ENCODE results near the gene CIZ1.

Gene CIZ1

GRCh38 chr9:128153060-128153946 lies 38.1 kb downstream of the CIZ1 start:
- Mint-ChIP-seq H3K4me3 (no peak overlapping the region), H3K27me3 (ENCODE audit: low read depth) (no peaks in the 10 kb centered on the region), H3K36me3 (ENCODE audit: low read depth) (no peaks in the 10 kb centered on the region), H3K4me1 (ENCODE audit: low read depth) (no peaks in the 10 kb centered on the region), H3K27ac (no peak overlapping the region), H3K9me3 (no peaks in the 10 kb centered on the region)
- DNase-seq (ENCODE audit: low spot score), result no peak

DNA sequence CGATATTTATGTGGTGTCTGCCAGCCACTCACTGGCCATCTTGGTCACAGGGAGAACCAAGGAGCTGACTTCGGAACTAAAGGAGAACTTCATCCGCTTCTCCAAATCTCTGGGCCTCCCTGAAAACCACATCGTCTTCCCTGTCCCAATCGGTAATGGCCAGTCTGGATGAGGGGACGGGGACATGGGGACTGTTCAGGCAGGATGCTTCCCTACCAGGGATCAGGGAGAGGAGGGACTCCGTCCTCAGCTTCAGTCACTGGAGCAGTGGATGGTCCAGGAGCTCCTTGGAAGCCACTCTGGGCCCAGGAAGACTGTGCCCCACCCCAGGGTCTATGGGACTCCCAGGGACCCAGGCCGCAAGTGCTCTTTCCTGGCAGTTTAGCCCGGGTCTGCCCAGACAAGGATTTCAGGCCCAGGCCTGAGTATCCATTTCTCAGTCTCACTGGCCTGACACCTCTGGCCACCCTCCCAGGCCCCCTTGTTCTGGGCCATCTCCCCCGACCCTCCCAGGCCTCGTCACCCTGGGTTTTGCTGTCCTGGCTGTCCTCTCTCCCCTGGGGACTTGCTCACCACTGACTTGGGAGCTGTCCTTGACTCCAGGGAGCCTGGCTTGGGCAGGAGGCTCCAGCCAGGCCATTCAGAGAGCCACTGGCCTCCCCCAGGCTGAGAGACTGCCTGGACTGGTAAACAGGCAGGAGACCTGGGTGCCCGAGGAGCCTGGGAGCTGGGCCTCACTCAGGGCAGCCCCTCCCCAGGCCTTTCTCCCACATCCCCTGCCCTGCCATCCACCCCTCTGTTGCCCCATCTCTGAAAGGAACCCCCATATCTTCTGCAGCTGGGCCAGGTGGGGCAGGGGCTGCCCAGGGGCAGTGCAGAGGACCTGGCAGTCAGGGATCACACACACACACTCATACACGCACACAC lies 39.0 kb downstream of the CIZ1 start:
- Mint-ChIP-seq H3K9me3 (no peaks in the 10 kb centered on the region), H3K4me1 (ENCODE audit: low read depth) (no peaks in the 10 kb centered on the region), H3K36me3 (ENCODE audit: low read depth) (no peaks in the 10 kb centered on the region), H3K4me3 (no peak overlapping the region), H3K27me3 (ENCODE audit: low read depth) (no peaks in the 10 kb centered on the region), H3K27ac (no peak overlapping the region)
- DNase-seq (ENCODE audit: low spot score), result no peak

DNA sequence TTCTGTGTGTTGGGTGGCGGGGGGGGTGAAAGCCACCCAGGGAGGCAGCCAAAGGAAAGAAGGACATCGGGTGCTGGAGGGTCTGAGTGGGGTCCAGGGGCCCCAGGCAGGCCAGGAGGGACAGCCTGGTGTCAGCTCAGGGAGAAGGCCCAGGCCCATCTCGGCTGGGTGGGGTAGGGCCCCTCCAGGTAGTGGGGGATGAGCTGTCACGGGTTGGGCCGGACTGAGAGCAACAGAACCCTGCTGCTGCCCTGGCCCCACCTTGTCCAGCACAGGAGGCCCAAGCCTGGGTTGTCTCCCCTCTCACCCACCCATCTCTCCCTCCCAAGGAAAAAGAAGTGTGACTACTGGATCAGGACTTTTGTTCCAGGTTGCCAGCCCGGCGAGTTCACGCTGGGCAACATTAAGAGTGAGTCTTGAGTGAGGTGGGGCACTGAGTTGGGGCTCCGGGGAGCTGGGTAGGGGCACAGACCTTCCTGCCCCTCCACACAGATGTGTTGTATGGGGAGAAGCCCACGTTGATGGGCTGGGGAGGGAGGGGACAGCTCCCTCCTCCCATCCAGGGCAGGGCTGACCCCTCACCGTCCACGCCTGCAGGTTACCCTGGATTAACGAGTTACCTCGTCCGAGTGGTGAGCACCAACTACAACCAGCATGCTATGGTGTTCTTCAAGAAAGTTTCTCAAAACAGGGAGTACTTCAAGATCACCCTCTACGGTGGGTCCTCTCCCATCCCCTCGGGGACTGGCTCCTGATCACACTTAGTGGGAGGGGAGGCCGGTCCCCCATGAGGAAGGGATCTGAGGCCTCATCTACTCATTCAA lies 39.9 kb downstream of the CIZ1 start:
- Mint-ChIP-seq H3K4me3 (no peak overlapping the region), H3K36me3 (ENCODE audit: low read depth) (no peaks in the 10 kb centered on the region), H3K27ac (no peak overlapping the region), H3K9me3 (no peaks in the 10 kb centered on the region), H3K27me3 (ENCODE audit: low read depth) (no peaks in the 10 kb centered on the region), H3K4me1 (ENCODE audit: low read depth) (no peaks in the 10 kb centered on the region)
- DNase-seq (ENCODE audit: low spot score), result no peak

GRCh38 chr9:128150594-128151308 lies 40.6 kb downstream of the CIZ1 start:
- H3K27me3 Mint-ChIP-seq (ENCODE audit: low read depth), result no peaks in the 10 kb centered on the region
- no peak overlapping the region for H3K4me3 Mint-ChIP-seq
- DNase-seq (ENCODE audit: low spot score), result no peak
- H3K27ac Mint-ChIP-seq, result no peak overlapping the region
- no peaks in the 10 kb centered on the region for H3K9me3 Mint-ChIP-seq
- no peaks in the 10 kb centered on the region for H3K36me3 Mint-ChIP-seq (ENCODE audit: low read depth)
- no peaks in the 10 kb centered on the region for H3K4me1 Mint-ChIP-seq (ENCODE audit: low read depth)

DNA sequence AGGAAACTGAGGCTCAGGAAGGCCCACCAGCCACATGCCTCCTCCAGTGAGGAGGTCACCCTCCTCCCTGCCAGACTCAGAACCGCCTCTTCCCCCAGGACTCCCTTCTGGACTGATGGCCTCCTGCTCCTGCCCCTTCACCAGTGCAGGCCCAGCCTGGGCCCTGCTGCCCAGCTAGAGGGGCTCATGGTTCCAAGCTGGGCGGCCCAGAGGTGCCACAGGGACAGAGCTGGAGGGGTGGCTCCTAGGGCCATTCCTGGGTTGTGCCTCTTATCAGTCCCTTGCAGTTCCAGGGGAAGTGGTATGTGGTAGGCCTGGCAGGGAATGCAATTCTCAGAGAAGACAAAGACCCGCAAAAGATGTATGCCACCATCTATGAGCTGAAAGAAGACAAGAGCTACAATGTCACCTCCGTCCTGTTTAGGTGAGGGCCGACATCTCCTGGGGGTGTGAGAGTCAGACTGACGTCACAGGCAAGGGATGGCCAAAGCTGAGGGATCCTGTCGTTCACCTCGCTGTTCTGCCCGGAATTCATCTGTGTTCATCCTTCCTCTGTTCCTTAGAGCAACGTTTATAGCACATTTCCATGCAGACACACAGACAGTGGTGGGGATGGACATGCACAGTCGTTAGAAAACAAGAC lies 41.3 kb downstream of the CIZ1 start:
- H3K27ac Mint-ChIP-seq, result peak overlapping the region; percentile 15
- H3K36me3 Mint-ChIP-seq (ENCODE audit: low read depth), result no peaks in the 10 kb centered on the region
- no peaks in the 10 kb centered on the region for H3K27me3 Mint-ChIP-seq (ENCODE audit: low read depth)
- H3K4me1 Mint-ChIP-seq (ENCODE audit: low read depth), result no peaks in the 10 kb centered on the region
- H3K4me3 Mint-ChIP-seq, result no peak overlapping the region
- no peaks in the 10 kb centered on the region for H3K9me3 Mint-ChIP-seq
- no peak for DNase-seq (ENCODE audit: low spot score)

GRCh38 chr9:128149001-128149701 lies 42.2 kb downstream of the CIZ1 start, which contains the start of gene LCN2:
Gene LCN2 (plus strand): TSS chr9:128149453. CDS start chr9:128149526, 73 bp downstream.
- no peak for DNase-seq (ENCODE audit: low spot score)
- Mint-ChIP-seq H3K9me3 (no peaks in the 10 kb centered on the region), H3K4me1 (ENCODE audit: low read depth) (no peaks in the 10 kb centered on the region), H3K4me3 (no peak within 1 kb of the TSS), H3K27me3 (ENCODE audit: low read depth) (no peaks in the 10 kb centered on the region), H3K27ac (peak within 1 kb of the TSS; percentile 15), H3K36me3 (ENCODE audit: low read depth) (no peaks in the 10 kb centered on the region)

GRCh38 chr9:128148509-128149000 lies 42.8 kb downstream of the CIZ1 start:
- H3K9me3 Mint-ChIP-seq, result no peaks in the 10 kb centered on the region
- H3K27ac Mint-ChIP-seq, result no peak overlapping the region
- no peaks in the 10 kb centered on the region for H3K27me3 Mint-ChIP-seq (ENCODE audit: low read depth)
- no peak for DNase-seq (ENCODE audit: low spot score)
- H3K4me1 Mint-ChIP-seq (ENCODE audit: low read depth), result peaks cover under 1% of the 10 kb centered on the region
- H3K36me3 Mint-ChIP-seq (ENCODE audit: low read depth), result no peaks in the 10 kb centered on the region
- H3K4me3 Mint-ChIP-seq, result no peak overlapping the region

- no peaks in the 10 kb centered on the region for H3K9me3 Mint-ChIP-seq
- H3K4me3 Mint-ChIP-seq, result no peak overlapping the region
- H3K27ac Mint-ChIP-seq, result no peak overlapping the region
- H3K4me1 Mint-ChIP-seq (ENCODE audit: low read depth), result peaks cover 9% of the 10 kb centered on the region
- no peak for DNase-seq (ENCODE audit: low spot score)
- no peaks in the 10 kb centered on the region for H3K36me3 Mint-ChIP-seq (ENCODE audit: low read depth)
- no peaks in the 10 kb centered on the region for H3K27me3 Mint-ChIP-seq (ENCODE audit: low read depth)
Measured at GRCh38 chr9:128146591-128147120, 44.7 kb downstream of the CIZ1 start.

DNA sequence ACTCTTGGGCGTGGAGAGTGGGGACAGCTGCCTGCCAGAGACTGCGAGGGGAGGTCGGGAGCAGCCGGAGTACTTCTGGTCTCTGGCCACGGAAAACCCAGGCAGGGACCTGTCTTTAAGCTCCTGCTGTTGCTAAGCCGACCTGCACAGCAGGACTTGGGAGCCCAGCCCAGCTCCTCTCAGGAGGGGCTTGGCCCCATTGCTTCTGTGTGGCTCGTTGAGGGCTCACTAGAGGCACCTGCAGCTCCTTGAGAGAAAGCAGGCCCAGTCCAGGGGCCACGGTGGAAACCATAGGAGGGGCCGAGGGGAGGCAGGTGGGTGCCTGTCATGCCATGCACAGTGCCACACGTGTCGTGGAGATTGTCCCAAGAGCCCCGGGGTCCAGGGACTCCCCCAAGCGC lies 45.4 kb downstream of the CIZ1 start:
- no peak overlapping the region for H3K27ac Mint-ChIP-seq
- peaks cover 9% of the 10 kb centered on the region for H3K4me1 Mint-ChIP-seq (ENCODE audit: low read depth)
- DNase-seq (ENCODE audit: low spot score), result no peak
- H3K4me3 Mint-ChIP-seq, result no peak overlapping the region
- H3K36me3 Mint-ChIP-seq (ENCODE audit: low read depth), result no peaks in the 10 kb centered on the region
- H3K9me3 Mint-ChIP-seq, result no peaks in the 10 kb centered on the region
- H3K27me3 Mint-ChIP-seq (ENCODE audit: low read depth), result no peaks in the 10 kb centered on the region

- Mint-ChIP-seq H3K4me3 (no peak overlapping the region), H3K4me1 (ENCODE audit: low read depth) (peaks cover 9% of the 10 kb centered on the region), H3K9me3 (no peaks in the 10 kb centered on the region), H3K36me3 (ENCODE audit: low read depth) (no peaks in the 10 kb centered on the region), H3K27me3 (ENCODE audit: low read depth) (no peaks in the 10 kb centered on the region), H3K27ac (no peak overlapping the region)
- DNase-seq (ENCODE audit: low spot score), result no peak
Measured at GRCh38 chr9:128145536-128145935, 45.8 kb downstream of the CIZ1 start.

DNA sequence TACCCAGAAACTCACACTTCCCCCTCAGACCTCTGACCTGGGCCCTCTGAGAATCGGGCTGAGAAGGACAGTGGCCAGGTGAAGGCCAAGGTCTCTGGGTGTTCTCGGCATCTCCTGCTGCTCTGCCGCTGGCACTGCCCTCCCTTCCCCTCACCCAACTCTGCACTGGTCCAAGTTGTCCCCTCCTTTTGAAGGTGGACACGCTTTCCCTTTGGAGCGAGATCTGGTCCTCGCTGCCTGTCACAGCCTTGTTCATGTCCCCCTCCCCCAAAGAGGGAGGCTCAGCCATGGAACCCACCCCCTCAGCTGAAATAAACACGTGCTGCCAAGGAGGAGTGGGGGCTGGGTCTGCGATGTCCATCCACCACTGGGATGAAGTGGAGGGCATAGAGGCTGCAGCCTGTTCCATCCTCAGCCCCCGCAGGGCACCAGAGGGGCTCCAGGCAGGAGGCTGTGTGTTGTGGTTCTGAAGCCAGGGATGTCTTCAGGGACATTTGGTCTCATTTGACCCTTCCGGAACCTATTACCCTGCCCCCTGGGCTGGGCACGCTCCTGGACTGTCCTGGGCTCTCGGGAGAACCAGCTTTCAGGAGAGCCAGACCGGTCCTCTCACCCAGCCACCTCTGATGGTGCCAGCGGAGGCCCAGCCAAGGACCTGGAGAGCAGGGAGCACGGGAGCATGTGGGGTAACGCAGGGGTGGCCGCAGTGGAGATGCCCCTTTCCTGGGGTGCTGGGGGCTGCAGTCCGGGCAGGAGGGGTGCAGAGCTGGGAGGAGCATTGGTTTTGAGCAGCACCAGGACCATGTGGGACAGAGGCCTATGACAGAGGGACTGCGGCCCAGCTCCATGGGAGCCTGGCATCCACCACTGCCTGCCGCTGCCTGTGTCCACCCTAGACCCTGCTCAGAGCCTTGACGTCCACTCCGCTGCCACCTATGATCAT lies 46.9 kb downstream of the CIZ1 start:
- Mint-ChIP-seq H3K27ac (no peak overlapping the region), H3K27me3 (ENCODE audit: low read depth) (no peaks in the 10 kb centered on the region), H3K4me3 (no peak overlapping the region), H3K9me3 (no peaks in the 10 kb centered on the region), H3K36me3 (ENCODE audit: low read depth) (no peaks in the 10 kb centered on the region), H3K4me1 (ENCODE audit: low read depth) (peaks cover 9% of the 10 kb centered on the region)
- DNase-seq (ENCODE audit: low spot score), result no peak

Measured in T-helper 2 cell treated with Interferon-gamma antibody and Interleukin-4, amounts not matched to agents 5 μg/mL and 100 μg/mL, for 36 hours (primary cell).